D341Med (cell line): ENCODE results near the gene CD59.
"Not testable (repeated sequence)": the region's sequence is repeated elsewhere in the genome, so short reads cannot be mapped to it uniquely, and the experiment has no call there.

Experiments
- DNase-seq: peaks from one replicate; pipeline ENCODE4 v3.0.0; 2012; ENCODE audit warnings: low spot score

CD59 gene

GRCh38 chr11:33665350-33666106 lies 70.7 kb downstream of the CD59 start:
- DNase-seq = no peak

GRCh38 chr11:33664827-33665226 lies 71.4 kb downstream of the CD59 start:
- no peak for DNase-seq

GRCh38 chr11:33664166-33664565 lies 72.1 kb downstream of the CD59 start:
- no peak for DNase-seq

GRCh38 chr11:33663121-33663520 lies 73.1 kb downstream of the CD59 start:
- no peak for DNase-seq

GRCh38 chr11:33661526-33661925 lies 74.7 kb downstream of the CD59 start:
- DNase-seq = not testable (repeated sequence)

- no peak for DNase-seq
Observed at GRCh38 chr11:33660962-33661361, 75.3 kb downstream of the CD59 start.

GRCh38 chr11:33659370-33660139 lies 76.7 kb downstream of the CD59 start:
- no peak for DNase-seq

- no peak for DNase-seq
Observed at GRCh38 chr11:33658195-33658900, 77.9 kb downstream of the CD59 start.

GRCh38 chr11:33657757-33658156 lies 78.5 kb downstream of the CD59 start:
- DNase-seq = no peak

GRCh38 chr11:33656768-33657167 lies 79.5 kb downstream of the CD59 start:
- no peak for DNase-seq

- no peak for DNase-seq
Observed at GRCh38 chr11:33655842-33656600, 80.2 kb downstream of the CD59 start.

GRCh38 chr11:33654594-33654993 lies 81.6 kb downstream of the CD59 start:
- DNase-seq = no peak
